Stimulated activated CD8-positive, alpha-beta memory T cell treated with anti-CD3 and anti-CD28 coated beads, Interleukin-15, amount 100 ng/mL, for 24 hours (primary cell): ENCODE data around the gene YWHAQ.
A peak's percentile ranks its signal among the peaks of the same experiment; 100 is the strongest.

Experiments used
- DNase-seq: peaks from one replicate; pipeline ENCODE4 v3.0.0-alpha.2; 2020; ENCODE audit warnings: low read depth

The YWHAQ gene

GRCh38 chr2:9655441-9656269 lies 24.9 kb upstream of the YWHAQ start:
- DNase-seq: peak; percentile 26

GRCh38 chr2:9654452-9655100 lies 23.8 kb upstream of the YWHAQ start:
- no peak for DNase-seq

- DNase-seq: no peak
Measured at GRCh38 chr2:9653485-9654271, 22.9 kb upstream of the YWHAQ start.

DNA sequence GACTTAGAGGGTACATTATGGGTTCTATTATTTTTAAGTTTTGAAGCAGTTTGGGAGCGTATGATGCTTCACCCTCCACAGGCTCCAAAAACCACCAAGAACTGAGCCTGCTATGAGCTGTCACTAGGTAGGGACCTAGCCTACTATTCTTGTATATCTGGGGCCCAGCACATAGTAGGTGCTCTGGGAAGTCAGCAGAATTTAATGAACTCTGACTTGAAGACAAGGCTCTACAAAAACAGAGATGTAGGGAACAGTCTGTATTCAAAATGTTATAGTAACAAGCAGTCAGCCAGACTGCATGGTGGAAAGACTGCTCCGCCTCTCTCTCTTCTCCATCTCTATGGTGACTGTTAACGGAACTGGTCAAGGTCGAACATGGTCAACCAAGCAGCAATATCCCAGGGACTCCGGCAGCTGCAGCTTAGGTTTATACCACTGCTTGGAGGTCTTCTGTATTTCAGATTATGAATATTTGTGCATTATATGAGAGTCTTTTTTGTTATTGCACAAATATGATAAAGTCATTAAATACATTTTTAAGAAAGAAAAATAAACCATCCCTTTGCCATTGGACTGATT lies 22.2 kb upstream of the YWHAQ start:
- no peak for DNase-seq

- DNase-seq: no peak
Measured at GRCh38 chr2:9652267-9652666, 21.5 kb upstream of the YWHAQ start.

- no peak for DNase-seq
Measured at GRCh38 chr2:9650119-9650821, 19.5 kb upstream of the YWHAQ start.

DNA sequence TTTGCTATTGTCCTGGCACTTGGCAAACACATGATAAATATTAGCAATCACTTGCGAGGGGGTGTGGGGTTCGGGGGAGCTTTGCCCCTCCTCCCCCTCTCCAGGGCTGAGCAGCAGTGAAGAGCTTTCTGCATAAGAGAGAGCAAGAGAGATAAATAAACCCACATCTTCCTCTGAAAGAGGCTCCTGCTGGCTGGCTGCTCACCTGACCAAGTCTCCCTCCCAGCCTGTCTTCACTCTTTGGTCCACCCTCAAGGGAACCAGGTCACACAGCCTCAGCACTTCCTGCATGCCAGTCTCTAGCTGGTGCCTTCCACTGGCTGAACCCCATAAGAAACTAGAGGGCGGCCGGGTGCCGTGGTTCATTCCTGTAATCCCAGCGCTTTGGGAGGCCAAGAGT lies 18.5 kb upstream of the YWHAQ start:
- DNase-seq: no peak

GRCh38 chr2:9648821-9649220 lies 18.0 kb upstream of the YWHAQ start:
- no peak for DNase-seq

DNA sequence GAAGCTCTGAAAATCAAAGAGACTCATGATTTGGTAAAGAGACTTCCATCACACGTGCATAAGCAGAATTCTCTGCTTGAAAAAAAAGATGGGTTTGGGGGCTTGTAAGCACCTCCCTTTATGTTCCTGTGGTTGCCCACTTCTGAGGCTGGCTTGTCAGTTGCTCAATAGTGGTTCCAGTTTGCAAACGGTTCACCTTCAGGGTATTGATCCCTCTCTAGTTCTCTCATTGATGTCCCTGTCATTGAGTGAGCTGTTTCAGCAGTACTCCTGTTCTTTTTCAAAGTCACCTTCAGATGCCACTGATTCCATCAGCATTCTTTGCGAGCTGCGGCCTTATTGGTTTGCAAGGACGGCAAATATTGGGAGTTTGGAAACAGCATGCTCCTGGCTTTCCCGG lies 17.1 kb upstream of the YWHAQ start:
- no peak for DNase-seq

DNA sequence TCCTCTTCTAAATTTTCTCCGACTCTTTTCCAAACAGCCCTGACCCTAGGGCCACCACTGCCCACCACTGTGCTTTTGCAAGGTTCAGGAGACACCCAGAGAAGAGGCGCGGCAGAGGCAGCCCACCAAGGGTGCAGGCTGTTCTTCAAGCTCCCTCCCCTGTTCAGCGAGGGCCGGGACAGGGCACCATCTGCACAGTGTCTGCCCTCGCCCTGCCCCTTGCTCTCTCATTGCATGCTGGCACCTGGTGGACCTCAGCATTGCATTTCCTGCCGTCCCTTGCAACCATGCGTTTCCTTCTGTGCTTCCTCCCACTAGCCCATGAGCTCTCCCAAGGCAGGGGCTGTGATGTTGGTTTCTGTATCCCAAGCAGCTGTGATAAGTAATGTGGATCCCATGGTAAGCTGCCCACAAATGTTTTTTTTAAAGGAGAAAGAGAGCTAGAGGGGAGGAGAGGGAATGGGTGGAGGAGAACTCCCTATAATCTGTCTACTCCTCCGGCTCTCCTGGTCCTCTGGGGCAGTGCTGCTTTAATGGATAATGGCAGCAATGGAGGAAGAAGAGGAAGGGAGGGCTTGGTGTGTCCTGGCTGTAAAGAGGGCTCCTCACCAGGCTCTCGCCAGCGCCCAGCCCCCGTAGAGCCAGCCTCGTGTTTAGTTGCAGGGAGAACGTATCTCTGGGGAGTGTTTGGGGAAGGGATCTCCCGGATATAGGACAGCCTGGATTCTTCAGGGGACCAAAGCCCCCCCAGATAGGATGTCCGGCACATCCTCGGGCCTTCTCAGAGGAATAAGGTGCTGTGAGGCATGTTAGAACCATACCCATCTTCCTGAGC lies 15.6 kb upstream of the YWHAQ start:
- DNase-seq: no peak

DNA sequence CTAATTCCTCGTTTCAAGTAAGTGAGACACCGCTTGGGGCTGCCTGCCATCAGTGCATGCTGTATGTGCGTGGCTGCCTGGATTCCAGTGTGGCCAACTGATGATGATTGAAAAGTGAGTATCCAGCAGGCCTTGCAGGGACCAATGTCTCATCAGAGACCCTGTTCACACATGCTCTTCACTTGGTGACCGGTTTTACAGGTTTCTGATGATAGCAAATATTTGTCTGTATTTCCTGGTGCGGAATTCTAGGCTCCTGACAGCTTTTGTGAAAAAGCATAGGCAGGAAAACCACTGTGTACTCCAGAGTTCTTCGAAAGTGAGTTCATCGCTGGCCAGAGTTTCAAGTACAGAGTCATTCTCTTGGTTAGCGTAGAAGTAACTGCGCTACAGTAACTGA lies 13.8 kb upstream of the YWHAQ start:
- no peak for DNase-seq

DNA sequence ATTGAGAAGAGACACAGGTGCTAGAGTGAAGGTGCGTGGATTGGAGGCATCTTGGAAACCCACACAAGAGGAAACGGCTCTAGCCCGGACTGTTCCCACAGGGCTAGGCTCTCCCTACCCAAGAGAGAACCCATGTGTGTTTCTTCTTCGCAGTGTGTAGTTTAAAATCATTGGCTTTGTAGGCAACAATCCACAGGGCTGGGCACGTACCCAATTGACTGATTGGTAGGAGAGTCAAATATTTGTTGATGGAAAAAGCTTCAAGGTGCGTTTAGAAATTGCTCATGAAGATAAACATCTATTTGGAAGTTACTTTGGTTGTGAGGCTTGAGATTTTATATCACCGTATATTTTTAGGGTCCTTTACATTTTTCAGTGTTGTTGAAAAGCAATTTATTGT lies 13.2 kb upstream of the YWHAQ start:
- DNase-seq: no peak

DNA sequence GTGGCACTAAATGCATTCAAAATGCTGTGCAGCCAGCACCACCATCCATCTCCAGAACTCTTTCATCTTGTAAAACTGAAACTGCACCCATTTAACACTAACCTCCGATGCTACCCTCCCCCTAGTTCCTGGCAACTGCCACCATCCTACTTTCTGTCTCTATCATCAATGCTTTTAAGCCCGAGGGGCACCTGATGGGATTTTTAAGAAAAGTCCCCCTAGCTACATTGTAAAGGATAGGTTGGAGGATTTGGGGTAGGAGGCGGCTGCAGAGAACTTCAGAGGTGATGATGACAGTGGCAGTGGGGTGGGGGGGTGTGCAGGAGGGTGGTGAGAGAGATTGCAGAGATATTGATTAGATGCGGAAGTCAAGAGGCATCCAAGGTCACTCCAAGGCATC lies 10.8 kb upstream of the YWHAQ start:
- no peak for DNase-seq

DNA sequence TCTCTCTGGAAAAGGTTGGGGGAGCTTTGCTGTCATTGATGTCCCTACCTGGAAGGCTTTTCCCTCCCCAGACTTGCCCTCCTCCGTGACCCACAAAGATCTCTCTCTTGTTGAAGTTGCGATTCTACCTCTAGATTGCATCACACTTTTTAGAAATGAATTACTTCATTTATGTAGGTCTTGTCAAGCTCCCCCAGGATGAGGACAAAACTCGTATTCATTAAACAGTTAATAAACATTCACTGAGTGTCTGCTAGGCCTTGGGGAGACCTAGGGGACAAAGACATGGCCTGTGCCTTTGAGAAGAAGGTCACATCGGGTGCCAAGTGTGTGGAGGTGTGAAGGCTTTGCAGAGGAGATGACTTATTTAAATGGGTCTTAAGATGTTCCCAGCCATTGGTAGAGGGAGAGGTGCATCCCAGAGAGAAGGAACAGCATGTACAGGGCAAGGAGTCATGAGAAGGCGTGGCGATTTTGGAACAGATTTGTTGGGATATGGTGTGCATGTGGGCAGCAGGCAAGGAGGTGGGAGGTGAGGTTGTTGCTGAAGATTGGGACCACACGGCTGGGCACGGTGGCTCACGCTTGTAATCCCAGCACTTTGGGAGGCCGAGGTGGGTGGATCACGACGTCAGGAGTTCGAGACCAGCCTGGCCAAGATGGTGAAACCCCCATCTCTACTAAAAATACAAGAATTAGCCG lies 9.8 kb upstream of the YWHAQ start:
- DNase-seq: no peak

DNA sequence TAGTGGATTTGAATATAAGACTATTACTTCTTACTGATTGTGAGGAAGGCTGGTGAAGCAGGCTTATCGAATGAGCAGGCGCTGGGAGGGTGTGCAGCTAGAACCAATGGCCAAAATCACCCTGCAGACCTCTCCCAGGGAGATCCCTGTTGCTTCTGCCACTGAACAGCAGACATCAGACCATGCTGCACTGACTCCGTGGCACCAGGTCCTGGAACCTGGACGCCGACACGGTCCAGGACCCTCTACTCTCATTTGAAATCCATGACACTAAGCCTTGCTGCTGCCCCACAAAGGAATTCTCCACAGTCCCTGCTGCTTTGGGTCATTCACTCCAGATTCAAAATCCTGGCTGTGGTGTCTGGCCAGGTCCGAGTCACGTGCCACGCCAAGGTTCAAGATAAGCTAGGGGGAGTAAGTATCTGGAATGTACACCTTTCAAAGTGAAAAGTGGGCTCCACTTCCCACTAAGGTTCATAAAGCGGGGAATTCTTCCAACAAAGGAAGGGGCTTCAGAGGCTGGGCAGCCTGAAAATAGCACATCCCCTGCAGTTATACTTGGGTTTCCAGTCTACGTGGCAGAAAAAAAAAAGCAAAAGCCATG lies 9.0 kb upstream of the YWHAQ start:
- no peak for DNase-seq

DNA sequence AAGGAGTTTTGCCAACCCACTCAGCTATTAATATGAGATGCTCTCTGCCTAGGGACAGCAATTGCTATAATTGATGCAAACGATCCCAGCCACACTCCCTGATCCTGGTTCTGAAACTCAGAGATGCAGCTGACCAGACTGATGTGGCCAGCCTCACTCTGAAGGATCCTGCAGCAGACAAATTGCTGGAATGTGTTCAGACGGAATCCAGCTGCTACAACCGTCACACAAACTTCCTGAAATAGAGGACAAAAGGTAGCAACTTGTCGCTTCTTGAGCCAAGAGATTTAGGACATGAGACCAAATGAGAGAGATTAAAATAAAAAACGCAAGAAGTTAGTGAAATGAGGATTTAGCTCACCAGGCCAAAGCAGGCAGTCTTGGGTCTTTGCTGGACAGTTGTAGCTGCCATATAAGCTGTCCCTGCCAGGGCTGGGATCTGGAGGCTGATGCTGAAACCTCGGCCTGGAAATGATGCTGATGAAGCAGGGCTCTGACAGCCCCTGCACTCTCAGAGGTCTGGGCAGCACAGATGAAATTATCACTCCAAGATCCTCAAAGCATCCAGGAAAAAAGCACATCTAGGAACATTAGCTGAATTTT lies 8.3 kb upstream of the YWHAQ start:
- no peak for DNase-seq

DNA sequence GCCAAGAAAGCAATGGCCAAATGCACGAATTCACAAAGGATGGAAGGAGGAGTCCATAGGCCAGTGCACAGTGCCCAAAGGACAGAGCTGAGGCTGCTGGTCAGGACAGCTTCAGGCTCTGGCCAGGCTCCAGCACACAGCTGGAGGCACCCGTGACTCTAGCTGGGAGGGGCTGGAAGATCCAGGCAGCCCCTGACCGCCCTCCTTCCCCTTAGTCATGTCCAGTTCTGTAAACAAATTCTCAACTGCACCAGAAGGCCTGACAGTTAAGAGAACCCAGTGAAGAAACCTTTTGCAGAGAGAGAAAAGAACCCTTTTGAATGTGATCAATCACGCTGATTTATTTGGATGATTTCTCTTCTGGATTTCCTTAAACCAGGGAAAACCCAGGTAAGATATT lies 7.7 kb upstream of the YWHAQ start:
- no peak for DNase-seq

DNA sequence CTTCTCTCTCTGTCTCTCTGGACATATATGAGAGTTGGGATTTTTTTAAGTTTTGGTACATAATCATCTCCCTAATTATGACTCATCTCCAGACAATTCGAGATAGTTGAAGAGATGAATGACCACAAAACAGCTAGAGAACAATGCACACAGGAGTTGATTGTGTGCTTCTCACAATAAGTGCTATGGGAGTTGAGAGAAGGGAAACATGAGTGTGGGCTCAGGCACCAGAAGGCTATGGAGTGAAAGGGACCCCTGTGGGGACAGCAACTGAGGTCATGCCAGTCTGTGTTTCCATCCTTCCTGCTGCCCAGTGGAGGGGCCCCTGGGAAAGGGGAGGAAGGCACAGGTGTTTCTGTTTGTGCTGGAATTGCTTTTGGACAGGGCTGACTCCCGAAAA lies 6.5 kb upstream of the YWHAQ start:
- DNase-seq: no peak

- DNase-seq: no peak
Measured at GRCh38 chr2:9634133-9634532, 3.3 kb upstream of the YWHAQ start.
